GM12801 (cell line): ENCODE results near the gene AFDN.

Source experiments
- TF ChIP-seq, protein P1 (sequence below): IDR thresholded peaks from one replicate; pipeline ENCODE4 v1.5.1; 2011; ENCODE audit warnings: control low read depth; ENCODE audit not compliant: insufficient read length; ENCODE audit errors: extremely low read depth

Gene AFDN

GRCh38 chr6:167960579-167960978 lies 133.9 kb downstream of the AFDN start:
- TF ChIP-seq, protein P1, sequence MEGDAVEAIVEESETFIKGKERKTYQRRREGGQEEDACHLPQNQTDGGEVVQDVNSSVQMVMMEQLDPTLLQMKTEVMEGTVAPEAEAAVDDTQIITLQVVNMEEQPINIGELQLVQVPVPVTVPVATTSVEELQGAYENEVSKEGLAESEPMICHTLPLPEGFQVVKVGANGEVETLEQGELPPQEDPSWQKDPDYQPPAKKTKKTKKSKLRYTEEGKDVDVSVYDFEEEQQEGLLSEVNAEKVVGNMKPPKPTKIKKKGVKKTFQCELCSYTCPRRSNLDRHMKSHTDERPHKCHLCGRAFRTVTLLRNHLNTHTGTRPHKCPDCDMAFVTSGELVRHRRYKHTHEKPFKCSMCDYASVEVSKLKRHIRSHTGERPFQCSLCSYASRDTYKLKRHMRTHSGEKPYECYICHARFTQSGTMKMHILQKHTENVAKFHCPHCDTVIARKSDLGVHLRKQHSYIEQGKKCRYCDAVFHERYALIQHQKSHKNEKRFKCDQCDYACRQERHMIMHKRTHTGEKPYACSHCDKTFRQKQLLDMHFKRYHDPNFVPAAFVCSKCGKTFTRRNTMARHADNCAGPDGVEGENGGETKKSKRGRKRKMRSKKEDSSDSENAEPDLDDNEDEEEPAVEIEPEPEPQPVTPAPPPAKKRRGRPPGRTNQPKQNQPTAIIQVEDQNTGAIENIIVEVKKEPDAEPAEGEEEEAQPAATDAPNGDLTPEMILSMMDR, result no peak

DNA sequence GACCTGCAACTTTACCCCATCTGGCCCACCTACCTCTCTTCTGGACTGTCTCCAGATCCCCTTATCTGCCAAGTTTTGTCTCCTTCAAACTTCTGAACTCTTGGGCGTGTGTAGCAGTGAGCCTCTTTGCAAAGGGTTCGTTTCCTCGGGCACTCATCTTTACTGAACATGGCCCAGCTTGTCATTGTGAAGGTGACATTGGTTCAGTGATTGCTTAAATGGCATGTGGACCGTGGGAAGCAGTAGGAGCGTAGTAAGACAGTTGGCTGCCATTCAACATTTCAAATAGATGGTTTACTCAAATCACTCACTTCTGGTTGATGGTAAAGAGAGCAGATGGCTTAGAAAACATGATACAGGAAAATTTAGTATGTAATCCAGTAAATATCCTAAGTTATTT lies 136.0 kb downstream of the AFDN start:
- TF ChIP-seq, protein P1, result no peak

DNA sequence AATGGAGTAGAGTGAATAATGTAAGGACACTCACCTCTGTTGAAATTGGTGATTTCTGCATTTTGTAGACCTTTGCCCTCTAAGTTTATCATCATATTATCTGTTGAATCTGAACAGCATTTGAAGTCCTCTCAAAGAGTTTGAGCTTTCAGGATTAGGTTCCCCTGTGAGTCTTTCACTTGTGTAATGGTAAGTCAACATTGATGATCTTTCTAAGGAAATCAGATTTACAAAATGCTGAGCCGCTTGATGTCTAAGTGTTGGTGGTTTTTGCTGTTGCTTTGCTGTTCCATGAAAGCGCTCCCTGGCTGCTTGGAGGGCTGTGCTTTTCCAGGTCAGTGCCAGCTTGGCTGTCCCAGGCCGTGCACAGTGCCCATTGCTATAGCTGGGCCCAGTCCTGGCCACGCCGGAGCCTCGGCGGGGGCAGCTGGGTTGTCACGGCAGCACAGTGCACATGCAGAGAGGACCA lies 136.9 kb downstream of the AFDN start:
- TF ChIP-seq, protein P1, result no peak

DNA sequence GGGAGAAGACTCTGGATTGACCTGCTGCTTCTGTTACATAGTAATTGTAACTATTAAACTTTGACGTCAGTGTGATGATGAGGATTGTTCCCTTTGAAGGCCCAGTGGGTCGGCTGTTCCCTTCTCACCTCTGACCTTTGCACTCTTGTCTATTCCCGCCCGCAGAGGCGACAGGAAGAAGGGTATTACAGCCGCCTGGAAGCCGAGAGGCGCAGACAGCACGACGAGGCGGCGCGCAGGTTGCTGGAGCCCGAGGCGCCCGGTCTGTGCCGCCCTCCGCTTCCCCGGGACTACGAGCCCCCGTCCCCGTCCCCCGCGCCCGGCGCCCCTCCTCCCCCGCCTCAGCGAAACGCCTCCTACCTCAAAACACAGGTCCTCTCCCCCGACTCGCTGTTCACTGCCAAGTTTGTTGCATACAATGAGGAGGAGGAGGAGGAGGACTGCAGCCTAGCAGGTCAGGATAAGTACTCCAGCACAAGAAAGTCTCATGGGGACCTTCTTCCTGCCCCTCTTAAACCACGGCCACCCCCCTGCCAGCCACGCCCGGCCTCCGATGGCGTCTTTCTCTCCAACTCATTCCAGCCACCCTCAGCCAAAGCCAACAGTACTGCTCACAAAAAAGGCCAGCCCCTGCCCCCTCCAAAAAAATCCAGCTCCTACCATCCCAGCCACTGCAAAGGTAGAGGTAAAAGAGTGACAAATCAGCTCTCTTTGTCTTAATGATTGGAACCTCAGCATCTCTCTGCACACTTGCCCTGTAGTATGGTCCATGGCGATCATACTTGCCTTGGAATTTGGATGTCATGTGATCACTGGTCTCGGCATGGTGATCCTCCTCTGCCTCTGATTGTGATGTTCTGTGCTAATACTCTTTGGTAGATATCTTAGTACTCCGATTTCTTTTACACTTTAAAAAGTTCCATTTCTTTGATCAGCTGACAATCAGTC lies 139.2 kb downstream of the AFDN start:
- TF ChIP-seq, protein P1, result no peak

- TF ChIP-seq, protein P1, result no peak
Measured at GRCh38 chr6:167966540-167966905, 139.8 kb downstream of the AFDN start.

GRCh38 chr6:167968091-167968490 lies 141.4 kb downstream of the AFDN start:
- TF ChIP-seq, protein P1, result no peak

DNA sequence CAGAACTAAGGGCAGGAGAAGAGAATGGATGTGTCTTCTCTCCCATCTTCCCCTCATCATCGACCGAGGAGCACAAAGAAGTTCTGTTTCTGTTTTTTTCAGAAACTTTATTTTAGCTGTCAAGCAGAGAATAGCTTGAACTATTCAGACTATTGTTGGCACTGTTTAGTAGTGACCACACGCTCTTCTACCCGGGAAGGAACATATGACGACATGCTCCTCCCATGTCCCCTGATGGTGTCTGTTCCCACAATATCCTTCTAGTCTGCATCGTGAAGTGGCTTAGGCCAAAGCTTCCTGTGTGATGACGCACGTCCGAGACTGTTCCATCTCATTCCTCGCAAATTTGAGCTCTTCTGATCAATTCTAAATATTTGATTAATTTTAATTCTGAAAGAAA lies 143.5 kb downstream of the AFDN start:
- TF ChIP-seq, protein P1, result no peak
